ENCODE data around the gene SOSTDC1. TPM values are rescaled to one million over a fixed set of nuclear protein-coding genes. Genes with fewer than 3 reads are reported as not detected.
"Not testable (repeated sequence)": the region's sequence is repeated elsewhere in the genome, so short reads cannot be mapped to it uniquely, and the experiment has no call there.

The SOSTDC1 gene
- total RNA-seq, 1 donor from 2014 or later: not detected

DNA sequence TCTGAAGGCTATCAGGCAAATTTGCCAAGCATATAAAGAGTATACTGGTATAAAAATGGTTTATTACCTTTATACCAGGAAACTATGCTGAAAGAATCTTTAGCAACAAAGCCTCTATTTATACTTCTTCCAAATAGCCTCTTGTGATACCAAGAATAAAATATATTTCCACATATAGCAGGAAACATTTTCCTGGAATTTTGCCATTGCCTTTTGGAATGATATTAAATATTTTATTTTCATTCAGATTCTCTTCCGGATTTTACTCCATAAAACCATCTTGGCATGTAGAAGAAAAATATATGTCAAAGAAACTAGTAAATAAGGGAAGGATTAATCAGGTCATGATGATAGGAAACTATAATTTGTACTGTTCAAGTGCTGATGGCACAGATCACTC lies 17.7 kb downstream of the SOSTDC1 start:
- no peaks in the 10 kb centered on the region for H3K36me3 Mint-ChIP-seq (ENCODE audit: low read depth)
- H3K4me3 Mint-ChIP-seq: no peak overlapping the region
- H3K27ac Mint-ChIP-seq: no peak overlapping the region
- intact Hi-C loops (cut with micrococcal nuclease): no loop called here
- H3K9me3 Mint-ChIP-seq: no peaks in the 10 kb centered on the region
- no peaks in the 10 kb centered on the region for H3K4me1 Mint-ChIP-seq (ENCODE audit: low read depth)
- H3K27me3 Mint-ChIP-seq (ENCODE audit: insufficient read depth): peaks cover 5% of the 10 kb centered on the region
- DNase-seq (ENCODE audit: low spot score): no peak

GRCh38 chr7:16446508-16446907 lies 19.0 kb downstream of the SOSTDC1 start:
- Mint-ChIP-seq H3K4me3 (no peak overlapping the region), H3K9me3 (no peaks in the 10 kb centered on the region), H3K36me3 (ENCODE audit: low read depth) (no peaks in the 10 kb centered on the region), H3K27ac (no peak overlapping the region), H3K4me1 (ENCODE audit: low read depth) (no peaks in the 10 kb centered on the region), H3K27me3 (ENCODE audit: insufficient read depth) (peaks cover 7% of the 10 kb centered on the region)
- intact Hi-C loops (cut with micrococcal nuclease): no loop called here
- no peak for DNase-seq (ENCODE audit: low spot score)

GRCh38 chr7:16443871-16444270 lies 21.7 kb downstream of the SOSTDC1 start:
- H3K27me3 Mint-ChIP-seq (ENCODE audit: insufficient read depth); DNase-seq (ENCODE audit: low spot score): not testable (repeated sequence)

DNA sequence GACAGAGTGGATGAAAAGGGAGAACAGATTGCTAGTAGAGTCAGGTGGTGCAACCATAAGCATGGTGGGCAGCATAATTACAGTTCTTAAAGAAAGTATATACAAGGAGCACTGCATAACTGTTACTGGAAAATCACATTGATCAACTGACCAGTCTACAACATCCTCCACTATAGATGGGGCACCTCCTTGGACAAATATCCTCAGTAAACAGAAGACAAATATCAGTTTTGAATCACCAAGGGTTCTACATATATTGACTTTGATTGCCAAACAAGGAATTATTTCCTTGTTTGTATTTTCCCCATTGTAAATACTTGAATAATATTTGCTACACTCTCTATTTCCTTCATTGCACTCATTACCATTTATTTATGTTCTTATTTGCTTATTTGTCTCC lies 26.6 kb downstream of the SOSTDC1 start:
- H3K9me3 Mint-ChIP-seq: no peaks in the 10 kb centered on the region
- H3K36me3 Mint-ChIP-seq (ENCODE audit: low read depth): no peaks in the 10 kb centered on the region
- no peak overlapping the region for H3K4me3 Mint-ChIP-seq
- DNase-seq (ENCODE audit: low spot score): no peak
- no peaks in the 10 kb centered on the region for H3K4me1 Mint-ChIP-seq (ENCODE audit: low read depth)
- no peak overlapping the region for H3K27ac Mint-ChIP-seq
- H3K27me3 Mint-ChIP-seq (ENCODE audit: insufficient read depth): peaks cover 8% of the 10 kb centered on the region
- intact Hi-C loops (cut with micrococcal nuclease): no loop called here

More at GRCh38 chr7:16443871-16444270, 21.7 kb downstream of the SOSTDC1 start:
- H3K36me3 Mint-ChIP-seq (ENCODE audit: low read depth); H3K4me3 Mint-ChIP-seq; intact Hi-C loops (cut with micrococcal nuclease); H3K9me3 Mint-ChIP-seq; H3K4me1 Mint-ChIP-seq (ENCODE audit: low read depth); H3K27ac Mint-ChIP-seq: not testable (repeated sequence)

- DNase-seq (ENCODE audit: low spot score): no peak
- H3K27me3 Mint-ChIP-seq (ENCODE audit: insufficient read depth): peaks cover 6% of the 10 kb centered on the region
- no peak overlapping the region for H3K27ac Mint-ChIP-seq
- intact Hi-C loops (cut with micrococcal nuclease): no loop called here
- H3K4me3 Mint-ChIP-seq: no peak overlapping the region
- no peaks in the 10 kb centered on the region for H3K4me1 Mint-ChIP-seq (ENCODE audit: low read depth)
- H3K36me3 Mint-ChIP-seq (ENCODE audit: low read depth): no peaks in the 10 kb centered on the region
- H3K9me3 Mint-ChIP-seq: no peaks in the 10 kb centered on the region
Measured at GRCh38 chr7:16436306-16436705, 29.2 kb downstream of the SOSTDC1 start.

DNA sequence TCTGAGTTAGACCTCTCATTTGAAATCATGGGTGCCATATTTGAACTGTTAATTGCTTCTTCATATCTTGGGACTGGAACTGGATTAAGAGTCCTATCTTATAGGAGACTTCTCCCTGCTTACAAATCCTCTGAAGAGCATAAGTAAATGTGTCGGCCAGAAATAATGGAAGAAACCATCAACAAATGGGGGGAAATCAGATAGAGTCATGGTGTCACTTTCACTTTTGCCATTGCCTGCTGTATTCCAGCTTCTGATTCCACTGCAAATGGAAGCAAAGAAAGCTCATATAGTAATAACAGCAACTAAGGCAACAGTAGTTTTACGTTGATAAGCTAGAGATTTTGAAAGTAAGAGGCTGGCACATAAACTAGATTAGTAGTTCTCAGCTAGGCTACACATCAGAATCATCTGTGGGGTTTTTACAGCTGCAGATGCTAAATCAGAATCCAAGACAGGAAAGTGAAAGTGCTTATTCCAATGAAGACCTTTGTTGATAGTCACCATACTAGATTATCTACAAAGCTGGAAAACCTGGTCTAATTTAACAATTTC lies 31.9 kb downstream of the SOSTDC1 start:
- no peak for DNase-seq (ENCODE audit: low spot score)
- H3K4me3 Mint-ChIP-seq: no peak overlapping the region
- no peak overlapping the region for H3K27ac Mint-ChIP-seq
- intact Hi-C loops (cut with micrococcal nuclease): no loop called here
- no peaks in the 10 kb centered on the region for H3K4me1 Mint-ChIP-seq (ENCODE audit: low read depth)
- peaks cover 8% of the 10 kb centered on the region for H3K27me3 Mint-ChIP-seq (ENCODE audit: insufficient read depth)
- no peaks in the 10 kb centered on the region for H3K9me3 Mint-ChIP-seq
- no peaks in the 10 kb centered on the region for H3K36me3 Mint-ChIP-seq (ENCODE audit: low read depth)

DNA sequence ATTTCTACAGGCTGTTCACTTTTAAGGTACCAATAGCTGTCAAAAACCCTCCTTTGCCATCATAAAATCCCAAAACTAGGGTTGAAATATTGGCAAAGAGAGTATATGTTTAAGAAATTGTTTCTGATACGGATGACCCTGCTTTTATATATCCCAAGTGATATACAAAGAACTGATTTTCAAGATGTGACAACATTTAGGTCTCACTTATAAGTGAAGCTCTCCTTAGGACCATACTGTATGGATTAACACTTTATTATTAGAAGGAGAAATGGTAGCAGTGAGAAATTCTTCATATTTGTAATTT lies 33.2 kb downstream of the SOSTDC1 start:
- Mint-ChIP-seq H3K36me3 (ENCODE audit: low read depth) (no peaks in the 10 kb centered on the region), H3K27ac (no peak overlapping the region), H3K27me3 (ENCODE audit: insufficient read depth) (peaks cover 8% of the 10 kb centered on the region), H3K9me3 (no peaks in the 10 kb centered on the region), H3K4me3 (no peak overlapping the region), H3K4me1 (ENCODE audit: low read depth) (no peaks in the 10 kb centered on the region)
- intact Hi-C loops (cut with micrococcal nuclease): loop anchor here (1.0 kb wide), 2 partner anchors 133 to 486 kb away; no protein-coding TSS in a partner anchor
- no peak for DNase-seq (ENCODE audit: low spot score)

DNA sequence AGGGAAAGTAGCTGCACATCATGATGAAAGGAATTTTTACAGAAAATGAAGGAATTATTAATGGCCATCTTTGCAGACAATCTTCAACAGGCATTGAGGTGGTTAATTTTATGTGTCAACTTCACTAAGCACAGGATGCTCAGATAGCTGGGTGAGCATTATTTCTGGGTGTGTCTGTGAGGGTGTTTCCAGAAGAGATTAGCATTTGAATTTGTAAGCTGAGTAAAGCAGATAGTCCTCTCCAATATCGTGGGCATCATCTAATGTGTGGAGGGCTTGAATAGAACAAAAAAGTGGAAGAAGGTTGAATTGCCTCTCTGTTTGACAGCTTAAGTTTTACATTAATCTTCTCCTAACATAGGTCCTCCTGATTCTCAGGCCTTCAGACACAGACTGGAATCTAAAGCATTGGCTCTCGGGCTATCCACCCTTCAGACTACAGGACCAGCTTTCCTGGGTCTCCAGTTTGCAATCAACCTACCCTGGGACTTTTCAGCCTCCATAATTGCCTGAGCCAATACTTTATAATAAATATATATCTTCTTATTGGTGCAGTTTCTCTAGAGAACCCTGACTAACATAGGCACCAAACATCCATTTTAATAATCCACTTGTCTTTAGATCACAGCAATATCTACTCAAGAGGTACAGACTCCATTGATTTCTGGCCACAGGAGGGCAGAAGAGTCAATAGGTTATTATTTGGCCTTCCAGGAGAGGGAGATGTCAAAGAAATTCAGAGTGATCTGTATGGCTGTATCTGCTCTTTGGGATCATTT lies 33.7 kb downstream of the SOSTDC1 start:
- no peaks in the 10 kb centered on the region for H3K4me1 Mint-ChIP-seq (ENCODE audit: low read depth)
- peaks cover 8% of the 10 kb centered on the region for H3K27me3 Mint-ChIP-seq (ENCODE audit: insufficient read depth)
- intact Hi-C loops (cut with micrococcal nuclease): loop anchor here (1.0 kb wide), 2 partner anchors 133 to 486 kb away; no protein-coding TSS in a partner anchor
- H3K9me3 Mint-ChIP-seq: no peaks in the 10 kb centered on the region
- H3K4me3 Mint-ChIP-seq: no peak overlapping the region
- no peaks in the 10 kb centered on the region for H3K36me3 Mint-ChIP-seq (ENCODE audit: low read depth)
- DNase-seq (ENCODE audit: low spot score): no peak
- no peak overlapping the region for H3K27ac Mint-ChIP-seq

GRCh38 chr7:16430133-16430532 lies 35.4 kb downstream of the SOSTDC1 start:
- Mint-ChIP-seq H3K9me3 (no peaks in the 10 kb centered on the region), H3K4me1 (ENCODE audit: low read depth) (no peaks in the 10 kb centered on the region), H3K4me3 (no peak overlapping the region), H3K27ac (no peak overlapping the region), H3K36me3 (ENCODE audit: low read depth) (no peaks in the 10 kb centered on the region), H3K27me3 (ENCODE audit: insufficient read depth) (peaks cover 9% of the 10 kb centered on the region)
- no peak for DNase-seq (ENCODE audit: low spot score)
- intact Hi-C loops (cut with micrococcal nuclease): no loop called here

DNA sequence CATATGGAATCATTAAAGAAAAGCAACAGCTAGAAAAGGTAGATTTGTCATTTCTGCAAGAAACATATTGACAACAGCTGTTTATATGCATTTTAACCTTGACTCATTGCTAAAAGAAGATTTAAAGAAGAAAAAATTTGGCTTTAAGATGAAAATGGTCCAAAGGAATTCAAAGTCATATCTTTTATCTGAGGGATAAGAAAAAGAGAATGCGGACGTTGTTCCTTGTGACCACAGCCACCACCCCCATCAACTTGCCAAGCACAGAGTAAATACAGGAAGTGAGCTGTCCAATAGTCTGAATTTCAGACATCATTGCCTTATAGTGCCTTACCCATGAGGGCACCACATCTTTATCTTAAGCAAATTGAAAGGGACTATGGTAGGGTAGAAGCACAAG lies 36.9 kb downstream of the SOSTDC1 start:
- no peak overlapping the region for H3K27ac Mint-ChIP-seq
- peaks cover 7% of the 10 kb centered on the region for H3K27me3 Mint-ChIP-seq (ENCODE audit: insufficient read depth)
- no peak overlapping the region for H3K4me3 Mint-ChIP-seq
- no peaks in the 10 kb centered on the region for H3K9me3 Mint-ChIP-seq
- intact Hi-C loops (cut with micrococcal nuclease): no loop called here
- no peaks in the 10 kb centered on the region for H3K36me3 Mint-ChIP-seq (ENCODE audit: low read depth)
- no peak for DNase-seq (ENCODE audit: low spot score)
- H3K4me1 Mint-ChIP-seq (ENCODE audit: low read depth): no peaks in the 10 kb centered on the region

DNA sequence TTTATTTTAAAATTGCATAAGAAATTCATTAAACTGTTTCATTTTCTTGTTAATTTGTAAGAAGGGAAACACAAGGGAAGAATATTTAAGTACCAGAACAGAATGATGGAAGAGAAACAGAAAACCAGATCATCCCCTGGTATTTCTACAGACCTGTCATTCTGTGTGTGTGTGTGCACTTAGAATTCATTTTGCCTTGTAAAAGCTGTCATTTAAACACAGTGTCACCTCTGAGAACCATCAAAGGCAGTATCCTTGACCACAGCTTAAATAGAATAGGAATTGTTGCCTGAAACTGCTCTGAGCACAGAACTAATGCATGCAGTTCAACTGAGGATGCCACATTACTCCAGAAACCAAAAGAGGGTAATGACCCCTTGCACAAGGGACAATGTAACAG lies 37.4 kb downstream of the SOSTDC1 start:
- Mint-ChIP-seq H3K36me3 (ENCODE audit: low read depth) (no peaks in the 10 kb centered on the region), H3K4me1 (ENCODE audit: low read depth) (no peaks in the 10 kb centered on the region), H3K4me3 (no peak overlapping the region), H3K27ac (no peak overlapping the region), H3K27me3 (ENCODE audit: insufficient read depth) (peaks cover 7% of the 10 kb centered on the region), H3K9me3 (no peaks in the 10 kb centered on the region)
- DNase-seq (ENCODE audit: low spot score): no peak
- intact Hi-C loops (cut with micrococcal nuclease): no loop called here

GRCh38 chr7:16423761-16424160 lies 41.8 kb downstream of the SOSTDC1 start:
- Mint-ChIP-seq H3K36me3 (ENCODE audit: low read depth) (peaks cover 3% of the 10 kb centered on the region), H3K4me3 (no peak overlapping the region), H3K4me1 (ENCODE audit: low read depth) (peaks cover 16% of the 10 kb centered on the region), H3K27me3 (ENCODE audit: insufficient read depth) (peaks cover 5% of the 10 kb centered on the region), H3K9me3 (peaks cover 3% of the 10 kb centered on the region), H3K27ac (no peak overlapping the region)
- intact Hi-C loops (cut with micrococcal nuclease): loop anchor here (5.0 kb wide), 1 partner anchor 1519 kb away; the partner anchor contains the start of gene SNX13
- DNase-seq (ENCODE audit: low spot score): no peak

GRCh38 chr7:16422917-16423316 lies 42.6 kb downstream of the SOSTDC1 start:
- H3K4me1 Mint-ChIP-seq (ENCODE audit: low read depth): peaks cover 16% of the 10 kb centered on the region
- peaks cover 5% of the 10 kb centered on the region for H3K27me3 Mint-ChIP-seq (ENCODE audit: insufficient read depth)
- no peak for DNase-seq (ENCODE audit: low spot score)
- H3K36me3 Mint-ChIP-seq (ENCODE audit: low read depth): peaks cover 3% of the 10 kb centered on the region
- intact Hi-C loops (cut with micrococcal nuclease): loop anchor here (5.0 kb wide), 1 partner anchor 1519 kb away; the partner anchor contains the start of gene SNX13
- no peak overlapping the region for H3K4me3 Mint-ChIP-seq
- no peak overlapping the region for H3K27ac Mint-ChIP-seq
- peaks cover 10% of the 10 kb centered on the region for H3K9me3 Mint-ChIP-seq

Measured in activated T-helper 1 cell treated with anti-CD3 and anti-CD28 coated beads, Interleukin-12 subunit alpha, Interleukin-12 subunit beta, Interleukin-2, Interleukin-4 antibody, amounts not matched to agents 30 ng/mL and 10 ng/mL and 1 ng/mL, durations not matched to agents 14 hours and 24 hours and 36 hours (primary cell).